G401.6 (cell line): ENCODE measurements around the gene ZNF808.
"Not testable (repeated sequence)": the region's sequence is repeated elsewhere in the genome, so short reads cannot be mapped to it uniquely, and the experiment has no call there.

Experiments
- FAIRE-seq: peaks from 2 replicates; lab custom pipeline; 2012; peaks lifted over from hg19 to GRCh38; lab: Jason Lieb, UNC

ZNF808 gene

GRCh38 chr19:52600639-52601024 lies 73.2 kb downstream of the ZNF808 start:
- no peak for FAIRE-seq

GRCh38 chr19:52601025-52601973 lies 73.8 kb downstream of the ZNF808 start:
- FAIRE-seq = no peak

- not testable (repeated sequence) for FAIRE-seq
Measured at GRCh38 chr19:52601974-52602366, 74.5 kb downstream of the ZNF808 start.

GRCh38 chr19:52602941-52603340 lies 75.5 kb downstream of the ZNF808 start:
- no peak for FAIRE-seq

- no peak for FAIRE-seq
Measured at GRCh38 chr19:52603558-52604207, 76.2 kb downstream of the ZNF808 start.
